AG08395 (cell line): ENCODE data around the gene PPM1H.
"Not testable (repeated sequence)": the region's sequence is repeated elsewhere in the genome, so short reads cannot be mapped to it uniquely, and the experiment has no call there.

Experiments used
- DNase-seq: peaks from one replicate; pipeline ENCODE4 v3.0.0; 2012; ENCODE audit warnings: mixed read lengths, low spot score

Gene PPM1H

GRCh38 chr12:62909340-62909739 lies 25.6 kb downstream of the PPM1H start:
- no peak for DNase-seq

- no peak for DNase-seq
These were observed 26.3 kb downstream of the PPM1H start for GRCh38 chr12:62908674-62909073.

- no peak for DNase-seq
These were observed 27.4 kb downstream of the PPM1H start for GRCh38 chr12:62907561-62907960.

- no peak for DNase-seq
These were observed 27.9 kb downstream of the PPM1H start for GRCh38 chr12:62907078-62907477.

- DNase-seq, result no peak
These were observed 31.8 kb downstream of the PPM1H start for GRCh38 chr12:62903151-62903550.

- DNase-seq, result no peak
These were observed 34.2 kb downstream of the PPM1H start for GRCh38 chr12:62900686-62901272.

- DNase-seq, result no peak
These were observed 35.2 kb downstream of the PPM1H start for GRCh38 chr12:62899568-62900390.

- DNase-seq, result no peak
These were observed 36.4 kb downstream of the PPM1H start for GRCh38 chr12:62898526-62898925.

GRCh38 chr12:62895351-62895877 lies 39.5 kb downstream of the PPM1H start:
- DNase-seq, result no peak

- no peak for DNase-seq
These were observed 41.7 kb downstream of the PPM1H start for GRCh38 chr12:62893276-62893675.

GRCh38 chr12:62891805-62892549 lies 43.0 kb downstream of the PPM1H start:
- no peak for DNase-seq

GRCh38 chr12:62888454-62889110 lies 46.4 kb downstream of the PPM1H start:
- no peak for DNase-seq

GRCh38 chr12:62886796-62887195 lies 48.2 kb downstream of the PPM1H start:
- no peak for DNase-seq

GRCh38 chr12:62885242-62885641 lies 49.7 kb downstream of the PPM1H start:
- no peak for DNase-seq

GRCh38 chr12:62884832-62885231 lies 50.1 kb downstream of the PPM1H start:
- DNase-seq, result not testable (repeated sequence)

GRCh38 chr12:62882696-62883095 lies 52.3 kb downstream of the PPM1H start:
- DNase-seq, result no peak

GRCh38 chr12:62882140-62882539 lies 52.8 kb downstream of the PPM1H start:
- no peak for DNase-seq

- DNase-seq, result no peak
These were observed 55.3 kb downstream of the PPM1H start for GRCh38 chr12:62879691-62880090.

GRCh38 chr12:62879228-62879627 lies 55.7 kb downstream of the PPM1H start:
- not testable (repeated sequence) for DNase-seq

- DNase-seq, result no peak
These were observed 56.7 kb downstream of the PPM1H start for GRCh38 chr12:62878211-62878610.

- DNase-seq, result no peak
These were observed 57.9 kb downstream of the PPM1H start for GRCh38 chr12:62876938-62877548.
